GM18505 (cell line): ENCODE measurements around the gene ZNF467.

Experiments
- ATAC-seq: cut with Tn5 transposase; IDR thresholded peaks from one replicate; pipeline ENCODE4 v1.9.1; 2021; ENCODE audit not compliant: unreplicated experiment
- POLR2A ChIP-seq: IDR thresholded peaks from 4 replicates; pipeline ENCODE4 v1.6.1; 2011; ENCODE audit warnings: borderline replicate concordance; ENCODE audit not compliant: insufficient read depth, insufficient read length; ENCODE audit errors: extremely low read depth

Gene ZNF467

DNA sequence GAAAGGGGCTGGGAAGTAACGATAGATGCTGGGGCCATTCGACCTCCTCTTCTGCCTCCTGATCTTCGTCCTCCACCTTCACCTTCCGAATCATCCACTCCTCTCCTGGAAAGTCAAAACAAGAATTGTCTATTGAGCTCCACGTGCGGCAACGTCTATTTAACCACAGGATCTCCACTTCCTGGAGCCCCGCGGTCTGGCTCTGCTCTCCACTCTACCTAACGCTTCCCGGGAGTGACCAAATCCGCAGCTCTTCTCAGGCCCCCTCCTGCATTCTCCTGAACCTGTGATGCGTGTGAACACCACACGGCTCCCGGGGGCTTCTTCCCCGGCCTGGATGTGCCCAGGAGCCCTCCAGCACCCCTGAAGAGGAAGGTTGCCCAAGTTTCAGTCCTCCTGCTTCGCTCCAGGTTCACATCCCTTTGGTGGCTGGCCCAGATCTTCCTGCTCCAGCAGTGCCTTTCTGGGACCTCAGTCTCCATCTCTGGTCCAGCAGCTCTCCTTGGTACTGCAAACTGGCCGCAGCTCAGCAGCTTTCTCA is 7.2 kb downstream of the ZNF467 start:
- TF ChIP-seq POLR2A = no peak
- no peak for ATAC-seq

DNA sequence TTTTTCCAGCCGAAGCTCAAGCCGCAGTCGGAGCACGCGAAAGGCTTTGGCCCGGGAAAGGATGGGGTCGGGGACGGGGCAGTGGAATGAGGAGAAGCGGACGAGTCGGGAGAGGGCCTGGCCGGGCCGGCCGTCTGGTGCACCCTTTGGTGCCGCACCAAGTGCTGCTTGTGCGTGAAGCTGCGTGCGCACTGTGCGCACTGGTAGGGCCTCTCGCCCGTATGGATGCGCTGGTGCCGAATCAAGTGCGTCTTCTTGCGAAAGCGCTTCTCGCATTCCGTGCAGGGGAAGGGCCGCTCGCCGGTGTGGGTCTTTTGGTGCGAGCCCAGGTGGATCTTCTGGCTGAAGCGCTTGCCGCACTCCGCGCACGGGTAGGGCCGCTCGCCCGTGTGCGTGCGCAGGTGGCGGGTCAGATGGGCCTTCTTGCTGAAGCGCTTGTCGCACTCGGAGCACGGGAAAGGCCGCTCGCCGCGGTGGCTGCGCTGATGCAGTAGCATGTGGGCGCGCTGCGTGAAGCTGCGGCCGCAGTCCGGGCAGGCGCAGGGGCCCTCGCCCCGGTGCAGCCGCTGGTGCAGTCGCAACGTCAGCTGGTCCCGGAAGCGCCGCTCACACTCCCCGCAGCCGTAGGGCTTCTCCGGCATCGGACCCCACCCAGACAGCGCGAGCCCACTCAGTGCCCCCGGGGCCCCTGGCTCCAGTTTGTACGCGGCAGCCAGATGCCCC is 7.8 kb downstream of the ZNF467 start:
- TF ChIP-seq POLR2A = no peak
- no peak for ATAC-seq

DNA sequence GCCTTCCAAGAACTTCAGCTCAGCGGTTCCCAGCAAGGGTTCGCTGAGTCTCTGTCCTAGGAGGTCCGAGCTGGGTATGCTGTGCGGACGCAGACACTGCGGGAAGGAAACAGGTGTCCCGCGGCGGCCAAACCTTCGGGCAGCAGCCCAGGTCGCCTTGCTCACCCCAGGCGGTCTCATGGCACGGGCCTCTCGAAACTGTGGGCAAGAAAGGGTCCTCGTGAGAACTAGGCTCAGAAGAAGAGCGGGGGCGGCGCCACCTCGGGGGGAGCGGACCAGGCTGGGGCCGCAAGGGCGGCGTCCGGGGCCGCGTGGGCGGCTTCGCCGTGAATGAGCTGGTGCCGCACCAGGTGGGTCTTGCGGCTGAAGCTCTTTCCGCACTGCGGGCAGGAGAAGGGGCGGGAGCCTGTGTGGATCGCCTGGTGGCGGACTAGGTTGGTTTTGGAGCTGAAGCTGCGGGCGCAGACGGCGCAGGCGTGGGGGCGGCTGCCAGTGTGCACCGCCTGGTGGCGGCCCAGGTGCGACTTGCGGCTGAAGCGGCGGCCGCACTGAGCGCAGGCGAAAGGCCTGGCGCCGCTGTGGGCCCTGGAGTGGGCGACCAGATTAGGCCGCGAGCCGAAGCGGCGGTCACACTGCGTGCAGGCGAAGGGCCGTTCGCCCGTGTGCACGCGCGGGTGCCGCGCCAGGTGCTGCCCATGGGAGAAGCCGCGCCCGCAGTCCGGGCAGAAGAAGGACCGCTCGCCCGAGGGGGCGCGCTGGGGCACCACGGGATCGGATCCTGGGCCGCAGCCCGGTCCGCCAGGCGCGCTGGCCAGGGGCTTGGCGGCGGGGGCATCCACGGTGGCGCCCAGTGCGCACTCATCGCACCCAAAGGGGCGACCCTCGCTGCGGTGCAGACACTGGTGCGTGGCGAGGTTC is 8.6 kb downstream of the ZNF467 start:
- ATAC-seq = no peak
- no peak for TF ChIP-seq POLR2A

DNA sequence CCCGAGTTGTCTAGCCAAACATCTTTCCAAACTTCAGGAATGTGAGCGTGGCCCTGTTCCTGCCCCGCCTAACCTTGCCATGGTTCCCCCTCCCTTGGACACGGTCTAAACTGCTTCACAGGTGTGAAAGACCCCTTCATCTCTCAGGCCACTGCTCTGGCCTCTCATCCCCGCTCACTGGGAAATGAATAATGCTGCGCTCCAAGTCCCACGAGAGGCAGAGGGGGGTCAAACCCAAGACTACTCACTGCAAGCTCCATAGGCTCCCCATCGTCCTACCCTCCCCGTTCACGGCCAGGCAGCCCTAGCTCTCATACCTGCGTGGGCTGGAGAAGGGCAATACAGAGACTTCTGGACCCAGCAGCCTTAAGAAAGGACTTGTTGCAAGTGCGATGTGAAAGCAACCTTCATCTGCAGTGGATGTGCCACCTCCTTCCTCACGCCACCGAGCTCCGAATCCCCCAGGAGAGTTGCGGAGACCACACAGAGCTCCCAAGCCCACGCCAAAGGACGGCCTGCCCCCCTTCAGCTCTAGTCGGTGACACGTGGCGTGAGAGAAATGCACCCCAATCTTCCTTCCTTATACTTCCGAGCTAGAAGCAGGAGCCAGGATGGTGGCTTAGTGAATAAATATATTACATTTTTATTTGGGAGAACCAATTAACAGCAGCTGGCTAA is 9.7 kb downstream of the ZNF467 start:
- no peak for ATAC-seq
- no peak for TF ChIP-seq POLR2A

DNA sequence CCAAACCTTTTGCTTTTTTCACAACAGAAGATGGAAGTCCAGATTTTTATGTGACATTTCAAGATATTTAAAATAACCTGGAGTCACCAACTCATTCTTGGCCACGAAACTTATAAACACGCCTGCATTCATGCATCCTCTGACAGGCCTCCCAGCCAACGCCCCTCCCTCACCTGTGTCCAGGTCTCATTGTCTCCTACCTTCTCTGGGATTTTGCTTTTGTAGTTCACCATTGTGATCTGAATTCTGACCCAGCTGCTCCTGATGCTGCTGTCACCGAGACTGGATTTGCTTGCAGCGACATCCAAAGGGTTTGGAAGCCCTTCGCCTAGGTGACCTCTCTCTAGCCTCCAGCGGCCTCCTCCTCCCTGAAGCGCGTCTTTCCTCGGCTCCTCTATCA is 10.8 kb downstream of the ZNF467 start:
- TF ChIP-seq POLR2A = no peak
- no peak for ATAC-seq

DNA sequence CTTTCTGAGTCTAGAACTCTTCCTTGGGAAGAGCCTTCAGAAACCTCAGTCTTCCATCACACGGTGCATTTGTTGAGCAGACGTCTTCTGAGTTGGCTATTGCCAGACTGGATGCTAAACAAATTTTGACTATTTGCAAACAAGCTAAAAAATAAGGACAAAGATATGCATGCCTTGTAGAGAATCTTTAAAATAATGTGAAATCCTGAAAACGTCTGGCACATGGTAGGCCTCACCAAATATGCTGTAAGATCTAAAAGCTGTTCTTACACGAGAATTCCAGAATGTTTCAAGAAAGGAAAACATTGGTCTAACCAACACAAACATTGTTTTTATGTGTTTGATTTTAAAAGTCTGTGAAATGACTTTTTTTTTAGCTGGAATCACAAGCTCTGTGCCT is 11.3 kb downstream of the ZNF467 start:
- TF ChIP-seq POLR2A = no peak
- no peak for ATAC-seq

DNA sequence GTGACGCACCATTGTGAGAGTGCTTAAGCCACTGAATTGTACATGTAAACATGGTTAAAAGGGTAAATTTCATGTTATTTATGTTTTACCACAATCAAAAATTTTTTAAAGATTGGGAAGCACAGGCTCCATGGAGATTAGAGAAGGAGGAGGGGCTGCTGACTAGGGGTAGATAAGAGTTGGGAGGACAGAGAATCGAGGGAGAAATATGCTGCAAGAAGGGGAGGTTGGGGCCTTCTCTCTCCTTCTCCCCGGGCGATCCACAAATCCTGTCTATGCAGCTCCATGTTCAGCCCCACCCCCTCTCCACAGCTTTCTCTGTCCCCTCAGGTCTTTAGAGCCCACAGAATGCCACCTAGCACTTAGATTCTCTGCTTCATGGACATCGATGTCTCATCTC is 12.1 kb downstream of the ZNF467 start:
- ATAC-seq = no peak

DNA sequence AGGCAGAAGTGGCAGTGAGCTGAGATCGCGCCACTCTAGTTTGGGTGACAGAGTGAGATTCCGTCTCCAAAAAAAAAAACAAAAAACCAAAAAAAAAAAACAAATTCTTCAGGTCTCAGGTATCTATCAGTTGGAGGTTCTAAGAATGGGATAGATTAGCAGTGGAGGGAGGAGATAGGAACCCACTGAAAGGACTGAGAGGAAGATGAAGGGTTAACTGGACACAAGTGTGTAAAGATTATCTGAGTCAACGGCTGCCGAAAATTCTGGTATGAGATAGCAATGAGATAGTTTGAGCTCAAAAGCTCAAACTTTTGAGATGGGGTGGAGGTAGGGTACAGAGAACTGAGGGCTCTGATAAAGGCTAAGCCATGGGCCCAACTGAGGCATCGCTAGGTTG is 12.8 kb downstream of the ZNF467 start:
- no peak for ATAC-seq
- no peak for TF ChIP-seq POLR2A

More for the DNA sequence above, 12.1 kb downstream of the ZNF467 start:
- no peak for TF ChIP-seq POLR2A

DNA sequence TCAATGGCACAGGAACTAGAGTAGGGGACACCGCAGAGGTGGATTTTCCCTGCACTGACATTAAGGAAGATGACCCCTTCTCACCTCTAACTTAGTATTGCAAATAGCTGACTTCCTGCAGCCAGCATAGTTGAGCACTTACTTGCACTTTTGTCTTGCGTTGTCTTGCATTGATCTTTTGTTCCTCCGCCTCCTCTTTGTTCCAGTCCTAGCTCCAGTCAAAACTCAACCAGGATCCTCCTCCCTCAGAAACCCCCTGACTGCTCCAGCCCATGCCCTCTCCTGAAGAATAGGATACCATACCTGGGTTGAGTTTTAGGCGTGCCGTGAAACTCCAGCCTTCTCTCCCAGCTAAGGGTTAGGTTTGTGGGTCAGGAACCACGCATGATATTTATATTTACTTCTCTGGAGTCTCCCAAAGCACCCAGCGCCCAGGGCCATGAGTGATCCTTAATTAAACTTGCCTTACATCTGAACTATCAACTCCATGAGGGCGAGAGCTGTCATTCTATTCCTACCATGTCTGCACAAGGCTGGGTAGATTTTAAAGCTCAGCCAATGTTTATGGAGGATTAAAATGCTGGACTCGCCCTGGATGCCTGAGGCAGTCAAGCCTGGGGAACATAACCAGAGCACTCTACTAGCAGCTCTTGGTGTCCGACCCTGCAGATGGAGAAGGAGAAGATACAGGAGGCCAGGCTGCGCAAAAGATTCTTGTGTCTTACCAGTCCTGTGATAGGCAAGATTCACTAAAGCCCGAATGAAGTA is 14.1 kb downstream of the ZNF467 start:
- TF ChIP-seq POLR2A = no peak
- no peak for ATAC-seq

DNA sequence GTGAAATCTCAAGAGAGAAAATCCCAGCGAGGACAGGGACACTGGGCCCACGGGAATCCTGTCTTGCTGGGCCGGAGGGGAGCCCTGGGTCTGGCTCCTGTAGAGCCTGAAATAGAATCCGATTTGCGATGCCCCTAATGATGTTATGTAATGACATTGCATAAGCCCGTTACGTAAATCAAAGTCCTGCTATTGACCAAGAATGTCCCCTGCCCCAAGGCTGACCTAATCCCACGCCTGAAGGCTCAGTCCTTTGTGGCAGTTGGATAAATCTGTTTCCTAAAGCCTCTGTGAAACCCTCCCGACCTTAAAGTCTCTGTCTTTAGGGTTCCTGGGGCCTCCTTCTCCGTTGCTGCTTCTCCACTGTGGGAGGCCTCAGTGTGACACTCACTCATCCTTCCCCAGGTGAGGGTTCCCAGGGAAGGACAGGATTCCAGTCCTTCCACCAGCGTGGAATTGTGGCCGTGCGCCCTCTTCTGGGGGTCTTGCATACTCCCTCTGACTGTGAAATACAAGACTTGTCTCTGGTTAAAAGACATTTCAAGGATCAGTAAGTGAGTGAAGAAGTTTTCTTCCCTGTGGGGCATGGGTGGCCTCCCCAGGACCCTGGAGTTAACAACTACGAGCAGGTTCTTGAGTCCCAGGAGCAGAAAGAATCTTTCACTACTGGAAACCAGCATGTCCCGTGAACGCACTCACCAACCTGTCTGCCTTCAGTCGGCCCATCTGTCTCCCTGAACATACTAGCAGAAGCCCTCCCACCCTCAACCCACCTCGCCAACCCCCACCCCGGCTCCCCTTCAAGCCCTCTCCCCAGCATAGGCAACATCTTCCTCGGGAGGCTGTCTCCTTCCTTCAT is 19.8 kb downstream of the ZNF467 start:
- ATAC-seq = no peak
- no peak for TF ChIP-seq POLR2A

DNA sequence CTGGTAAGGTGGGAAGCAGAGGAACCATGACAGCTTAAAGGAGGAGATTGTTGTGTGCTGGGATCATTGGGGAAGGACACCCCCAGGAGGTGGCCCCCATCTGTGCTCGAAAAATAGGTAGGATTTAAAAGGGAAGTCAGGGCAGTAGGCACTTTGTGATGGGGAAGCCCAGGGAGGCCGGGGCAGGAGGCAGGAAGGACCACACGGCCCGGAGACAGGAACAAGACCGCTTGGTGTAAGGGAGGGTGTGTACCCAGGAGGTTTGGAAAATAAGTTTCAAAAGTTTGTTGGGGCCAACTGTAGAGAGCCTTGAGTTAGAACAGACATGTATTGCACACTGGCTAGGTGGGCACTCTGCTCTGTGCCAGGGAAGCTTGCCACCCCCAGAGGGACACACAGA is 20.7 kb downstream of the ZNF467 start:
- TF ChIP-seq POLR2A = no peak
- ATAC-seq = no peak
